Measurements from ENCODE around the gene AUNIP. TPM values are rescaled to one million over a fixed set of nuclear protein-coding genes. Genes with fewer than 3 reads are reported as not detected.

The AUNIP gene
- total and polyA plus RNA-seq, 2 of the 8 experiments (the other 6 are each of a cell fraction or from before 2014, with no cell fraction given), result 18.6 to 23.2 TPM

GRCh38 chr1:25784575-25785051 is 74.6 kb downstream of the AUNIP start (continued):
- TF ChIP-seq CHD7 (IDR thresholded peaks at IDR 0.05; ENCODE audit: insufficient replicate concordance, low read length), result no peak
- TF ChIP-seq JUN (IDR thresholded peaks at IDR 0.05; ENCODE audit: low read depth, low read length), result no peak
- no peak for TF ChIP-seq TEAD4 (IDR thresholded peaks at IDR 0.05; ENCODE audit: low read depth, low read length)
- TF ChIP-seq CHD1 (IDR thresholded peaks at IDR 0.05; ENCODE audit: low read depth, low read length), result no peak
- TF ChIP-seq RXRA (IDR thresholded peaks at IDR 0.05; ENCODE audit: insufficient read depth, low read depth, low read length), result no peak
- no peak for TF ChIP-seq PHF8 (conservative IDR thresholded peaks at IDR 0.05; ENCODE audit: low read depth, low read length)

All from H1 (cell line).